NCI-H2196 treated with DMSO at 0.1 percent for 48 hours (cell line): Measurements from ENCODE around the gene PGAP1.
"Not testable (repeated sequence)": the region's sequence is repeated elsewhere in the genome, so short reads cannot be mapped to it uniquely, and the experiment has no call there.

Experiments used
- DNase-seq: peaks from one replicate; lab custom pipeline; 2025; ENCODE audit not compliant: unreplicated experiment; lab: John Stamatoyannopoulos, UW

Gene PGAP1

DNA sequence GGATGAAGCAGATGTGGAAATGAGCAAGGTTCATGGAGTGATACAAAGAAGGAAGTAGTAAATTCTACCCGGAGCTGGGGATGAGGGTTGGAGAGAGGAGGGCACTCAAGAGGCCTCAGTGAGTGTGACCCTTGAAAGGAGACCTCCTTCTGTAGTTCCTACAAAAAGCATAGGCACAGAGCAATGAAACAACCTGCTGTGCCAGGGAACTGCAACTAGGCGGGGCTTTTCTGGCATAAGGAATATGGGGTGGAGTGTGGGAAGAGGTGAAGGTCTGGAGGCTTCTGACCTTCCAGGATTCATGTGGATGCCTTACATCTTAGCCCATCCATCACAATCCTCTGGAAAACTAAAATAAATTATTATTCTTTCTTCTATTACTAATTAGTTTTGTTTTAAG lies 25.5 kb upstream of the PGAP1 start:
- no peak for DNase-seq

DNA sequence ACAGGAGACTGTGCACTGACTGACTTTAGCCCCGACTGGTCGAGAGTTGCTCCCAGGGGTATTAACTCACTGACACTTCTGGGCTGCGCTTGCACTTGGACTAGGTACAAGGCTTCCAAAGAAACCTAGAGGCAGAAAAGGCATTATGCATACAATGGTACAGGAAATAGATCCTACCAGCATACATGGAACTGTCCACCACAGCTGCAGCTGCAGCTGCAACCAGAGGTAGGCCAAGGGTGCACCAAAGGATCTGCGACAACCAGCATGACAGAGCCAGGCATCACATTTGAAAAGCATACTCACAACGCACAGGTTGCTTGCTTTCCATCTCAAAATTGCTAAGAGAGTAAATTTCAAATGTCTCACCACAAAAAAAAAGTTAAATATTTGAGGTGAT lies 22.6 kb upstream of the PGAP1 start:
- no peak for DNase-seq

DNA sequence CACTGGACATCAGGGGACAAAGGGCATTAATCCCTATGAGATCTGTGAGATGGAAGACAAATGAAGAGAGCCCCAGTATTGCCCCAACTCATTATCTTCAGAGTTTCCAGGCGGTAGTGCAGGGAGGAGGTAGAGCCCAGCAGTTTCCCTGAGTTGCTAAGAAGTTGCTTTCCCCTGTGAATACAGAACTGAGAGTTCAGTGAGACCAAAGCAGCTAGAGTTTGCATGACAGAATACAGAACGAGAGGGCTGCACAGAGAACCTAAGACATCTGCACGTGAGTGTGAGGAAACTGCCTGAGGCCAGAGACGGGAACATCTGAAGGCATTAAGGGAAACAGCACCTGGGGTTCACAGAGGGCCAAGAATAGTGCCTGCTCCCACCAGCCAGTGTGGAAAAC lies 18.1 kb upstream of the PGAP1 start:
- no peak for DNase-seq

DNA sequence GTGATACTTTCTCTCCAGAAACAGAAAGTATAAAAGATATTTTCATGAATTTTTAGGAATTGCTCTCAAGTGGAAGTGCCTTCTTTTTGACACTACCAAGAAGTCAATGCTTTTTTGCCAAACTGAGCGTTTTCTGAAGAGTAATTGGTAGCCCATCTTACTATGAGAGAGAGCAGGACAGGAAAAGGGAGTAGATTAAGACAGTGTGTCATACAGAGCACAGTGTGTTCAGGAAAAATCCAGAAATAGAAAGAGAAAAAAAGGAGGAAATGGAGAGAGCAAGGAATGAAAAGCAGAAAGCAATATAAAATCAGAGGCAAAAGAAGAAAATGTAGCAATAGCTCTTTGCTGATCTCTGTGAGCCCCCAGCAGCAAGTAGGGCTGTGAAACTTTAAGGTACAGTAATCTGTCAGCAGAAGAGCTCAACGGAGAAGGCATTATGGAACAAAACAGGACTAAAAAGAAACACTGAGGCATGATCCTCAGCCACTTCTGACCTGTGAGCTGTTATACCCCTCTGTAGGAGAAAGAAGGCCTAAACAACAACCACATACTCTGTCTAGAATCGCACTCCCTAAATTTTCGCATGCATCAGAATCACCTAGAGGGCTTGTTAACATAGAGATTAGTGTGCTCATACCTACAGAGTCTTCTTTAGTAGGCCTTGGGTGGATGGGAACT lies 15.0 kb upstream of the PGAP1 start:
- DNase-seq = no peak

DNA sequence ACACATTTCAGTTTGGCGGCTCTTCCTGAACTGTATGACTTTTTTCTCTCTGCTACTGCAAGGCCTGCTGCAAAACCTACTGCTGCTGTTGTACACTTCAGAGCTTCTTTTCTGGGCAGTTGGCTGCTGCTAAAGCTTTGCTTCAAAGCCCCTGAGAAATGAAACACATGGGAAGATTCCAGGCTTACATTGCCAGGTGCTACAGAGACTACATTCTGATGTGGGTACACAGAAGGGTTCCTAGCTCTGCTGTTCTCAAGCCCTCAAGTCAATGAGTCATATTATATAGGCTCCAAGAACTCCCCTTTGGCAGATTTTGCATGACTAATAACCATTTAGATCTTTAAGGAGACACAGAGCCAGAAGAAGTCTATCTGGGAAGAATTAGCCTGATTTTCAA lies 12.9 kb upstream of the PGAP1 start:
- DNase-seq = no peak

DNA sequence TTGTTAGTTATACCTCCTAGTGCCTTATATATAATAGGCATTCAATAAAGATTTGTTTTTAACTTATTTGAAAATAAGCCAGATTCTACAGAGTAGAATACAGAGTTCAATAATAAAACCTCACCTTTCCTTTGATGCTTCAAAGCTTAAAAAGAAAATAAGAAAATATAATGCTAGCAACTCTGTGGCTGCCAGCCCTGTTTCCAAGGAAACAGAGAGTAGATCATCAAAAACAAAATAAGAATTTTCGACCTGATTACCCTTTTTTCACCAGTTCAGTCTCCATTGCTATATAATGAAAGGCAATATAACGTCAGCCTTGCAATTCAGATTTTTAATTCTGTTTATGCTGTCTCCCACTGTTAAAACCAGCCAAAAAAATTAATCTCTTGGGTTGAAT lies 8.9 kb upstream of the PGAP1 start:
- no peak for DNase-seq

DNA sequence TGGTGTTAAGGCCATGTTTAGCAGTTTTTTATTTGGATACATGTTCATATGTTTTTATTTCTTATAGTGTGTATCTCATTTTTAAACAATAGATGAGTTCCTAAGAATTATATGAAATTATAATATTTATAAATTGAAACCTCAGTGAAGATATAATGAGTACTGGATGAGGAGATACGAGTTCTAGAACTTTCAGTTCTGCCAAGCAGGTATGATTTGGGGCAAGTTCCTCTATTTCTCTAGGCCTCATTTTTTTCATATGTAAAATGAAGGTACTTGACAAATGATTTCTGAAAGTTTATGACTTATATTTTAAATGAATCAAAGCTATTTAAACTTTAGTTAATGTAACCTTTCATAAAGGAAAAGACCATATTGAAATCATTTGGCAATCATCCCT lies 8.2 kb upstream of the PGAP1 start:
- DNase-seq = no peak

DNA sequence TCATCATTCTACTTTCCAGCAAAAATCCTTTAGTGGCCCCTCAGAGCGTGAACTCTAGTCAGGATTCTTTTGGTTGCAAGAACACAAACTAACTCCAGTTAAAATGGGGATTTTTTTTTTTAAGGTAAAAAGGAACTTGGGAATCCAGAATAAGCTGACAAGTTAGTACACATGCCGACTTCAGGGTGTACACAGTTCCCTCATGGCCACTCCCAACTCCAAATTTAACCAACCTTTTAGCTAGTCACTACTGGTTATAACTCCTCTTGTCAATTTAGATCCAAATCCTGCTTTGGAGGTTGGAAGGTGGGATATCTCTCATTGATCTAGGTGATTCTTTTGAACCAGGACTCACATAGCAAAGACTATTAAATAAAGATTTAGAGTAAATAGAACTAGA lies 5.0 kb upstream of the PGAP1 start:
- DNase-seq = no peak

DNA sequence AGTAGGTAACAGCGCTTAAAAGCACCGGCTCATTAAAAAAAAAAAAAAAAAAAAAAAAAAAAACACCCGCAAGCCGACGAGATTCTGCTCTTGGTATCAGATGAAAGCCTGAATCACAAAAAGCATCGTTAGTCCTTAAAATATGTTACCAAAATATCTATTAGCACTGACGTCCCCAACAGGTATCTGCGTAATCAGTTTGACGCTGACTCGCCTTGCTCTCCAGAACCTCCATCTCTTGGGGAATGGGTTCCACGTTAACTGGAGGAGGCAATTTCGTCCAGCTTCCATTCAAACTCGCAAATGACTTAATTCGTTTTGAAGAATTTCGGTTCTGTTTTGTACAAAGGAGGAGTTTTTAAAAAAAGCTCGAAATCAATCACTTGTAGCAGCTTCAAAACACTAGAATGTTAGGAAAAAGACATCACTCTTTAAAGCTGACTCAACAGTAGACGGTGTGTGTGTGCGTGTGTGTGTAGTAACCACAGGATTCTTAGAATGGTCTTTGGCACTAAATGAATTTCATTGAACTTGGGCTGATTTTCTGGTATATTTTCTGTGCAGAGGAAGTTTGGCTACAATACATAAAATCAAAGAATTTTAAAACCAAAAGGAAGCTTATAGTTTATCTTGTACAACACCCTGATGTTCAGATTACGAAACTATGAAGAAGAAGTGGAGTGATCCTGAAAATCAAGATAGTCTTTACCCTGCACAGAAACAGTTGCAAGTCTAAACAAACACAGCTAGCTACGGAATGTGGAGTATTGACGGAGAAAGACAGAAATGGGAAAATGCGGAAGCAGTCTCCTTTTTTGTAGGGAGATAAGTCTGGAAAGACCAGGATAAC lies 1.1 kb upstream of the PGAP1 start:
- no peak for DNase-seq

DNA sequence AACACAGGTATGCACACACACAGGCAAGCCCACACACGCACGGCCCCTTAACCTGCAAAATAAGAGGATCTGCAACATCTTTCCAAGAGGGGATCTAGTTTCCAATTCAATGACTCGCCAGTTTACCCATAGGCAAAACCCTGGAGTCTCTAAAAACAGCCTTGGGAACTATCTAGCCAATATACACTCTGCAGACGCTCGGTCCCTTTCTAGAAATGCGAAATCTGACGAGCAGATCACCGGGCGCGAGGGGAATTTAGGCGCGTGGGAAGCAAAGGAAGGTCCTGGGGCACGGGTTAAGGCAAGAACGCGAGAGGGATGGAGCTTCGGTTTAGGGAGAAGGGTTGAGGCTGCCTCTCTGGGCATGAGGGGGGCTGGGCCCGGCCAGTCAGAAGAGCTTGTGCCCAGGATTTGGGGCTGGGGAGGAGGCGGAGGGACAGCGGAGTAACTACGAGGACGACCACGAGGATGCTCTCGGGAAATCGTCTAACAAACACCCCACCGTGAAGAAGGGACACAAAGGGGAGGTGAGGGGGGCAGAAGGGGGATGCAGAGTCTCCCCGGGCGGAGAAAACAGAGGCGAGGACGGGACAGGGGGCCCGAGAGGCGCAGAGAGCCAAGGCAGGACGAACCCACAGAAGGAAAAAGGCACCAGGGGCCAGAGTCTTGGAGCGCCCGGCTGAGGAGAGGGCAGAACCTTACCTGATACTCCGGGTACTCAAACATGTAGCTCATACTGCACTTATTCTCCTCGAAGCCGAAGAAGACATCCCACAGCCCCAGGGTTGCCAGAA lies 542 bp downstream of the PGAP1 start:
- DNase-seq = no peak

DNA sequence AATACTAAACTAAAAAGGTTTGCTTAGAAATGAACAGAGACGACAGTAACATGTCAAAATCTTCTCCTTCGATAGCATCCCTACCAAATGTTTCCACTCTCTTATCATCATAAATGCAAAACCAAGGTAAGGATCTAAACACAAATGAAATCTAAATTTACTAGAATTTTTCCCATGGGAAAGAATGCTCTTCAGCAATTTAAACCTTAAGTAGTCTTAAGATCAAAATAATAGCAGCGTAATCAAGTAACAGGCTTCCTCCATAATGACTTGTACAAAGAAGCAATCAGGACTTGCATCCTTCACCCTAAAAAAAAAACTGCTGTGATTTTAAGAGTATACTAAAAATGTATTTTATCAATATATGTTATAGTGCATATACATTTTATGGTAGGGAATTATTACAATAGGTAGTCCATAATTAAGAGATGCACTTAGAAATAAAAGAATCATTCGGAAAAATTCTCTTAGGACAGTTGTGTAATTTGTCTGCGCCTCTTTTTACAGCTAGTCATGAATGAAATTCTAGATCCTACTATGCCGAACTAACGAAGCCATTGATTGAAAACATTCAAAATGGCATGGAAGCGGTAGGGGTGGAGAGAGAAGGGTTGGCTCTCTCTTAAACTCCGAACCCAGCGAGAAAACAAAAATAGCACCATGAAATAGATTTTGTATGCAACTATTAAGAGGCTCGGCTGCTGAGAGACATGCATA lies 1.3 kb downstream of the PGAP1 start:
- DNase-seq = no peak

DNA sequence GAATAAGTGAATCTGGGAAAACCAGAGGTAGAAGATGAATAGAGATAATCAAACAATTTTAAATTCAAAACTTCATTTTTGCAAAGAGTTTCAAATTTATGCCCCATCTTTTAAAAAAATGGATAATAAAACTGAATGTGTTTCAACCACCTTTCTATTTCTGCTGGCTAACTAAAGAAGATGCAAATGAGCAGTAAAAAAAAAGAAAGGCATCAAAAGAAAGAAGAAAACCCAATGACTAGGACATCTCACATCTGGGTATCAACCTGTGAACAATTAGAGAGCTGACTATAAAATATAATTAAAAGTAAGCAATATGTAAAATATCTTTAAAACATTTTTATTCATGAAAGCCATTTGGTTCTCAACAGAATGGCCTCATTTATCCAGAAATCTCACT lies 2.5 kb downstream of the PGAP1 start:
- DNase-seq = no peak

DNA sequence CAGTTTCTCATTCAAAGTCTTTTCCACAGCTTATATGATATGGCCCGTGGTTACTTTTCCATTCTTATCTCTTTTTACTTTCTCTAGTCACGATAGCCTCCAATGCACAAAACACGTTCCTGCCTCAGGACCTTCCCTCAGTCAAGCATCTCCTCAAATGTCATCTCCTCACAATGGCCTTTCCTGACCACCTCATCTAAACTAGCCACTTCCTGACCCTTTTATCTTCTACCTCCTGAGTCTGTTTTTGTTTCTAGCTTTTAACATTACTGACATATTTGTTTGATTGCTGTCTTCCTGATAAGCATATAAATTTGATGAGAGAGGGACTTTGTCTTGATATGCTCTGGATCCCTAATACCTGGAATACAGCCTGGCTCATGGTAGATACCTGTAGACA lies 7.6 kb downstream of the PGAP1 start:
- no peak for DNase-seq

DNA sequence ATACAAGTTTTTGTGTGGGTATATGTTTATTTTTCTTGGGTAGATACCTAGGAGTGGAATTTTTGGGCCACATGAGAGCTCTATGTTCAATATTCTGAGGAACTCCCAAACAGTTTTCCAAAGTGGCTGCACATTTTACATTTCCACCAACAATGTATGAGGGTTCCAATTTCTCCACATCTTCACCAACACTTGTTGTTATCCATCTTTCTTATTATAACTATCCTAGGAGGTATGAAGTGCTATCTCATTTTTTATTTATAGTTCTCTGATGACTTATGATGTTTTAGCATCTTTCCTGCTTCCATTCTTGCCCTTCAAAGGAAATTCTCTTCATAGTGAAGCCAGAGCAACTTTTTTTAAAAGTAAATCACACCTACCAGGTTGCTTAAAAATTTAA lies 8.7 kb downstream of the PGAP1 start:
- DNase-seq = no peak

DNA sequence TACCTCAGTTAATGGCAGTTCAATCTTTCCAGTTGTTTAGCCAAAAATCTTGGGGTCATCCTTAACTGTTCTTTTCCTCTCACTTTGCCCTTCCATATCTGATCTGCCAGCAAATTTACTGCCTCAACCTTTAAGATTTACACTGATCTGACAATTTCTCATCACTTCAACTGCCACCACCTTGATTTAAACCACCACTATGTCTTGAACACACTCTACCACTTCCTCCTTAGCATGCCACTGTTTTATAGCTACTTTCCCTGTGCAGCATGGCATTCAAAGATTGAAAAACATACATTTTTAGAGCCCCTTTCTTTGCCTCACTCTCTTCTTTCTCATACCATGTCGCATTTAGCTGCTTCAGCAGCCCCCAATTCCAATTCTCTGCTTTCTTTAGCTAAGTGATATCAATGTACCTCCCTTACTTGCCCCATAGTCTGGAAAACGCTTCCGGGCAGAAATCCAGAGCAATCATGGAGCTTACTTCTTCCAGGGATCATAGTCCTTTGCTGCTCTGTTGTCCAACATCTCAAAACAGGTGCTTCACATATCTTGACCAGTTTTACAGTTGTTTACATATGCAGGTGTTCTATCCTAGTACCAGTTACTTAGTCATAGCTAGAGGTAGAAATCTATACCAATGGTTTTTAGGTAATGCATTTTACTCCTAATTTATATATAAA lies 10.9 kb downstream of the PGAP1 start:
- DNase-seq = no peak

DNA sequence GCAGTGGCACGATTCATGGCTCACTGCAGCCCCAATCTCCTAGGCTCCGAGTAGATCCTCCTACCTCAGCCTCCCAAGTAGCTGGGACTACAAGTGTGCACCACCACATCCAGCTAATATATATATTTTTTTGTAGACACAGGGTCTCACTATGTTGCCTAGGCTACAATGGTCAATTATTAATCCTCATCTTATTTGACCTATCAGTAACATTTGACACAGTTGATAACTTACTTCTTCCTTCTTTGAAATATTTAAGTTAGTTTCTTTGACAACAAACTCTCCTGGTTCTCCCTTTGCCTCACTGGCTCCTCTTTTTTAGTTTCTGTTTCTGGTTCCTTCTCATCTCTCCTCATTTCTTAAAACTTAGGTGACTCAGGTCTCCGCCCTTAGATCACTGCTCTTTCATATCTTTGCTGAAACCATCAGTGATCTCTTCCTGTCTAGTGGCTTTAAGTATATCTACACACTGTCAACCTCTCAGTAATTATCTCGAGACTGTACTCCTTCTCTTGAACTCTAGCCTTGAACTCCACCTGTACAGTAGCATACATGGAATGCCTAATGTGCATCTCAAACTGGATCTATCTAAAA lies 11.5 kb downstream of the PGAP1 start:
- no peak for DNase-seq

DNA sequence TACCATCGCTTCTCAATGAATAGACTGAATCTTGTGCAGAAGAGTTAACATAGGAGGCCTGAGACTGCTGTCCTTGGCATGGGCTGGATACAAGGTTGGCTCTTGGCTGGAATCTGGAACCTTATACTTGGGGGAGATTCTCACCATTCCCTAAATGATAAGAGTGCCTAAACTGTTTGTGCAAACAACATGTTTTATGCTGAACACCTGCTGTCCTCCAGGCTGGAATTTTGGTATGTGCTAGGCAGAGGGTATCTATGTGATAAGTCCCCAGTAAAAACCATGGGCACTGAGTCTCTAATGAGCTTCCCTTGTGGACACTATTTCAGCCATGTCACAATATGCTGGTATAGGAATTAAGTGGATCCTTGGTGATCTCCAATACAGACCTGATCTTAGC lies 12.8 kb downstream of the PGAP1 start:
- no peak for DNase-seq

DNA sequence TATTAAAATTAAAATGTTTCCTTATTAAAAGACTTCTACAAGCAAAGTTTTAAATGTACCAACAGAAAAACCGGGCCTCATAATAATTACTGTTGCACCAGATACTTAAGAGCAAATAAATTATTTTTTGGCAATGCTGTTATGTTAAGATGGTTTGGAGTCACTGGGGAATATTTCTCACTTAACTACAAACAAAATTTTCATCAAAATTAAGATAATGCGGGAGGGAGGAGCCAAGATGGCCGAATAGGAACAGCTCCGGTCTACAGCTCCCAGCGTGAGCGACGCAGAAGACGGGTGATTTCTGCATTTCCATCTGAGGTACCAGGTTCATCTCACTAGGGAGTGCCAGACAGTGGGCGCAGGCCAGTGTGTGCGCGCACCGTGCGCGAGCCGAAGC lies 21.1 kb downstream of the PGAP1 start:
- DNase-seq = not testable (repeated sequence)

DNA sequence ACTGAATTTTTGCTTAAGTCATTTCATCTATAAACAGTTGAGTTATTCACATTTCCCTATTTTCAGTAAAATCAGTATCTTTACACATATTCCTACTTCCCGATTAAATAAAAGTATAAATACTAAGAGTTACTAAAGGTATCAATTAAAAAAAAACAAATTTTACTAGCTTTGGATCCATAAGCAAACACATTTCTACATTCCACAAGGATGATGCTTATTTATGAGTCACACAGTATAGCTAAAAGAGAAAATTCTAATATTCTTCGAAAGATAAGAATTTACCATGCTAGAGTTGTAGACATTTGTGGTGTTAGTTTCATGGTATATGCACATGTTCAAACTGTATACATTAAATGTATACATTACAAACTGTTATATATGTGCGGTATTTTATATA lies 23.7 kb downstream of the PGAP1 start:
- DNase-seq = no peak

DNA sequence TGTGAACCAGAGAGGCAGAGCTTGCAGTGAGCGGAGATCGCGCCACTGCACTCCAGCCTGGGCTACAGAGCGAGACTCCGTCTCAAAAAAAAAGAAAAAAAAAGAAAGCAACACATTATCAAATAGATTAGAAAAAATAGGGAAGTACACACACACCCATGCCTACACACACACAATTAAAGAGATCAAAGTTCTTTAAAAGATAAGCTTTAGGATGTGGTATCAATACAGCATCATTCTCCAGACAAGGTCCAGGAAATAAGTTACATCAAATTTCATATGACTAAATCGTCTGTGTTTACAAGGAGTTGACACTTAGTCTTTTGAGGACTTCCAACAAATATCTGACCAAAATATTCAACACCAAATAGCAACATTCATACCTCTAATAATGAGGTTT lies 25.7 kb downstream of the PGAP1 start:
- DNase-seq = no peak
